Measurements from ENCODE around the gene MAGI1. TPM values are rescaled to one million over a fixed set of nuclear protein-coding genes. Genes with fewer than 3 reads are reported as not detected.

MAGI1 gene
- total RNA-seq, 2 donors from 2014 or later = 37.5 to 51.6 TPM

- no peaks in the 10 kb centered on the region for H3K9me3 ChIP-seq
- no peaks in the 10 kb centered on the region for H3K27me3 ChIP-seq (replicated peaks; ENCODE audit: insufficient read depth)
- H3K4me3 ChIP-seq = no peak overlapping the region
- TF ChIP-seq POLR2A (IDR thresholded peaks at IDR 0.05) (no peak), POLR2AphosphoS5 (IDR thresholded peaks at IDR 0.05) (no peak)
- TF ChIP-seq, protein P1, sequence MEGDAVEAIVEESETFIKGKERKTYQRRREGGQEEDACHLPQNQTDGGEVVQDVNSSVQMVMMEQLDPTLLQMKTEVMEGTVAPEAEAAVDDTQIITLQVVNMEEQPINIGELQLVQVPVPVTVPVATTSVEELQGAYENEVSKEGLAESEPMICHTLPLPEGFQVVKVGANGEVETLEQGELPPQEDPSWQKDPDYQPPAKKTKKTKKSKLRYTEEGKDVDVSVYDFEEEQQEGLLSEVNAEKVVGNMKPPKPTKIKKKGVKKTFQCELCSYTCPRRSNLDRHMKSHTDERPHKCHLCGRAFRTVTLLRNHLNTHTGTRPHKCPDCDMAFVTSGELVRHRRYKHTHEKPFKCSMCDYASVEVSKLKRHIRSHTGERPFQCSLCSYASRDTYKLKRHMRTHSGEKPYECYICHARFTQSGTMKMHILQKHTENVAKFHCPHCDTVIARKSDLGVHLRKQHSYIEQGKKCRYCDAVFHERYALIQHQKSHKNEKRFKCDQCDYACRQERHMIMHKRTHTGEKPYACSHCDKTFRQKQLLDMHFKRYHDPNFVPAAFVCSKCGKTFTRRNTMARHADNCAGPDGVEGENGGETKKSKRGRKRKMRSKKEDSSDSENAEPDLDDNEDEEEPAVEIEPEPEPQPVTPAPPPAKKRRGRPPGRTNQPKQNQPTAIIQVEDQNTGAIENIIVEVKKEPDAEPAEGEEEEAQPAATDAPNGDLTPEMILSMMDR (IDR thresholded peaks at IDR 0.05) = no peak
- no peak overlapping the region for H3K27ac ChIP-seq
- intact Hi-C loops (cut with DNase I) = no loop called here
- H3K36me3 ChIP-seq = no peaks in the 10 kb centered on the region
- no peaks in the 10 kb centered on the region for H3K4me1 ChIP-seq (replicated peaks)
- DNase-seq (ENCODE audit: low spot score) = no peak
Measured at GRCh38 chr3:66041828-66042227, 3.1 kb upstream of the MAGI1 start.

DNA sequence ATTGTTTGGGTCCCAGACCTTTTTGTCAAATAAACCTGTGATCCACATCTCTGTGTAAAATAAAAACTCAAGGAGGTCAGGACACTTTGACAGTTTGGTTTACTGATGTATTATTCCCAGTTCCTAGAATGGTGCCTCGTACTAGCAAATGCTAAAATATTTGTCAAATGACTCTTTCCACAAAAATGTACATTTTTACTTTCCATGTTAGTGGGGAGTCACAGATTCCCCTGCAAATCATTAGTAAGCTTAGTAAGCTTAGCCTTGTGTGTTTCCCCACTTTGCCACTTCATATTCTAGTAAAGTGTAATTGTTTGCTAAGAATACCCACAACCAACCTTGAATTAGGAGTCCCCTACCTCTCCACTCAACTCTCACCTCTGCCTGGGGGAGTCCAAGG, 2.4 kb upstream of the MAGI1 start:
- H3K27me3 ChIP-seq (replicated peaks; ENCODE audit: insufficient read depth) = no peaks in the 10 kb centered on the region
- no peaks in the 10 kb centered on the region for H3K4me1 ChIP-seq (replicated peaks)
- WGBS = 88% methylated on average over 1 of the region's 1 CpG
- intact Hi-C loops (cut with DNase I) = no loop called here
- no peak for DNase-seq (ENCODE audit: low spot score)
- no peak overlapping the region for H3K27ac ChIP-seq
- H3K4me3 ChIP-seq = no peak overlapping the region
- H3K36me3 ChIP-seq = no peaks in the 10 kb centered on the region
- TF ChIP-seq POLR2AphosphoS5 (IDR thresholded peaks at IDR 0.05) (no peak), POLR2A (IDR thresholded peaks at IDR 0.05) (no peak)
- TF ChIP-seq, protein P1 (IDR thresholded peaks at IDR 0.05) = no peak
- H3K9me3 ChIP-seq = no peaks in the 10 kb centered on the region

GRCh38 chr3:66039590-66039887, 821 bp upstream of the MAGI1 start:
- intact Hi-C loops (cut with DNase I) = loop anchor here (10.0 kb wide), 2 partner anchors 115 to 255 kb away; no protein-coding TSS in a partner anchor
- H3K36me3 ChIP-seq = no peaks in the 10 kb centered on the region
- no peak for TF ChIP-seq POLR2A (IDR thresholded peaks at IDR 0.05)
- TF ChIP-seq, protein P1 (IDR thresholded peaks at IDR 0.05) = no peak
- DNase-seq (ENCODE audit: low spot score) = no peak
- H3K4me3 ChIP-seq = peak overlapping the region; percentile 66 to 75
- H3K9me3 ChIP-seq = no peaks in the 10 kb centered on the region
- peak overlapping the region; percentile 88 for H3K27ac ChIP-seq
- H3K4me1 ChIP-seq (replicated peaks) = no peaks in the 10 kb centered on the region
- WGBS = 2% methylated on average over 18 of the region's 20 CpGs
- no peaks in the 10 kb centered on the region for H3K27me3 ChIP-seq (replicated peaks; ENCODE audit: insufficient read depth)

DNA sequence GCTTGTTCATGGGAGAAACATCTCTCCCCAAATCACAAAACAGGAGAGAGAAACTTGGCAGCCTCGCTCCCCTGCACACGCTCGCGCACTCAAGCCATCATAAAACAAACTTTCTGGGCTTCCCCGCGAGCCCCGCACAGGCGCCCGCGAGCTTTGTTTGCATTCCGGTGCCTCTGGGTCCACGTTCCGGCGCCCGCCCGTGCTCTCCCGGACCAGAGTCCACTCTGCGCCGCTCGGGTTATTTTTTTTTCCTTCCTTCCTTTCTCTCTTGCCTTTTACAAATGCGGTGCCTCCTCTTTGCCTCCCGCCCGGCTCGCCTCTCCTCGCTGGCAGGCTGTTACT, 363 bp downstream of the MAGI1 start:
- intact Hi-C loops (cut with DNase I) = loop anchor here (10.0 kb wide), 2 partner anchors 116 to 254 kb away; no protein-coding TSS in a partner anchor
- H3K27ac ChIP-seq = peak overlapping the region; percentile 88
- H3K9me3 ChIP-seq = no peaks in the 10 kb centered on the region
- TF ChIP-seq POLR2A (IDR thresholded peaks at IDR 0.05) (no peak), POLR2AphosphoS5 (IDR thresholded peaks at IDR 0.05) (no peak)
- TF ChIP-seq, protein P1 (IDR thresholded peaks at IDR 0.05) = no peak
- no peaks in the 10 kb centered on the region for H3K36me3 ChIP-seq
- H3K27me3 ChIP-seq (replicated peaks; ENCODE audit: insufficient read depth) = no peaks in the 10 kb centered on the region
- DNase-seq (ENCODE audit: low spot score) = no peak
- no peaks in the 10 kb centered on the region for H3K4me1 ChIP-seq (replicated peaks)
- peak overlapping the region; percentile 66 to 75 for H3K4me3 ChIP-seq
- WGBS = 0% methylated on average over 25 of the region's 25 CpGs

DNA sequence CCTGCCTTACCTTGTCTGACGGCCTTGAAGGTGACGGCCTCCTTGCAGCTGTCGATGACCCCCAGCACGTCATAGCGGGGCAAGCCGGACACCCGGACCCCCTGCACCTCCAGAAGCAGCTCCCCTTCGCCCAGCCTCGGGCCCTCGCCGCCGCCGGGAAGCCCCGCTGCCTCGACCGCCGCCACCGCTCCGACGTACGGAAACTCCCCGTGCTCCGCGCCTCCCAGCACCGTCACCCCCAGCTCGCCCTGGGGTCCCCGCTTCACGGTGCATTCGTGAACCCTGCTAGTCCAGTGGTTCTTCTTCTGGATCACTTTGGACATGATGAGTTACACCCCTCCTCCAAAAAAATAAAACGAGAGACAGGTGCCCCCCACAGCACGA, 740 bp downstream of the MAGI1 start:
- H3K36me3 ChIP-seq = no peaks in the 10 kb centered on the region
- WGBS = under 1% methylated on average over 31 of the region's 31 CpGs

More for the DNA sequence above, 740 bp downstream of the MAGI1 start:
- peak overlapping the region; percentile 66 to 75 for H3K4me3 ChIP-seq
- H3K27ac ChIP-seq = peak overlapping the region; percentile 88
- TF ChIP-seq, protein P1 (IDR thresholded peaks at IDR 0.05) = no peak
- TF ChIP-seq POLR2AphosphoS5 (IDR thresholded peaks at IDR 0.05) (no peak), POLR2A (IDR thresholded peaks at IDR 0.05) (no peak)
- H3K9me3 ChIP-seq = no peaks in the 10 kb centered on the region
- H3K27me3 ChIP-seq (replicated peaks; ENCODE audit: insufficient read depth) = no peaks in the 10 kb centered on the region
- no peak for DNase-seq (ENCODE audit: low spot score)
- H3K4me1 ChIP-seq (replicated peaks) = no peaks in the 10 kb centered on the region
- intact Hi-C loops (cut with DNase I) = loop anchor here (10.0 kb wide), 2 partner anchors 117 to 253 kb away; no protein-coding TSS in a partner anchor

Data from prostate gland (tissue), 2 donors.